H9 (cell line): Measurements from ENCODE around the gene PLD2. TPM values are rescaled to one million over a fixed set of nuclear protein-coding genes. Genes with fewer than 3 reads are reported as not detected.

Experiments
- DNase-seq: peaks from one replicate; pipeline ENCODE4 v3.0.0-alpha.2; 2017
- H2AFZ ChIP-seq: one replicate; pipeline ENCODE4 v1.6.1; 2013; ENCODE audit warnings: mild to moderate bottlenecking, low read length, control low read depth, moderate library complexity
- H2AK5ac ChIP-seq: 2 replicates; pipeline ENCODE4 v1.6.1; 2013; ENCODE audit warnings: low read length, control low read depth, mixed read lengths; ENCODE audit not compliant: insufficient read length
- H2BK120ac ChIP-seq: one replicate; pipeline ENCODE4 v1.6.1; 2013; ENCODE audit warnings: low read depth, mild to moderate bottlenecking, low read length, control low read depth, inconsistent platforms; ENCODE audit not compliant: poor library complexity, severe bottlenecking
- H2BK12ac ChIP-seq: 2 replicates; pipeline ENCODE4 v1.6.1; 2013; ENCODE audit warnings: low read length, control low read depth, mixed read lengths, low read depth; ENCODE audit not compliant: insufficient read length
- H2BK15ac ChIP-seq: 2 replicates; pipeline ENCODE4 v1.6.1; 2013; ENCODE audit warnings: low read depth, low read length, control low read depth
- H2BK20ac ChIP-seq: one replicate; pipeline ENCODE4 v1.6.1; 2013; ENCODE audit warnings: low read depth, mild to moderate bottlenecking, low read length, control low read depth, inconsistent platforms; ENCODE audit not compliant: poor library complexity, severe bottlenecking
- H2BK5ac ChIP-seq: 2 replicates; pipeline ENCODE4 v1.6.1; 2013; ENCODE audit warnings: low read length, control low read depth, mixed read lengths; ENCODE audit not compliant: insufficient read length
- H3K14ac ChIP-seq: 2 replicates; pipeline ENCODE4 v1.6.1; 2013; ENCODE audit warnings: low read length, control low read depth; ENCODE audit not compliant: insufficient read depth
- H3K18ac ChIP-seq: 2 replicates; pipeline ENCODE4 v1.6.1; 2013; ENCODE audit warnings: low read depth, mild to moderate bottlenecking, mixed read lengths, low read length, control low read depth; ENCODE audit not compliant: insufficient read length
- H3K23ac ChIP-seq: 2 replicates; pipeline ENCODE4 v1.6.1; 2013; ENCODE audit warnings: low read length, control low read depth, mixed read lengths, low read depth; ENCODE audit not compliant: insufficient read length
- H3K23me2 ChIP-seq: 2 replicates; pipeline ENCODE4 v1.6.1; 2013; ENCODE audit warnings: low read depth, mild to moderate bottlenecking, mixed read lengths, low read length, control low read depth; ENCODE audit not compliant: insufficient read length, poor library complexity, severe bottlenecking
- H3K27ac ChIP-seq: 2 replicates; pipeline ENCODE4 v1.5.1; 2013; ENCODE audit warnings: low read length, control low read depth, mixed read lengths, low read depth; ENCODE audit not compliant: insufficient read length
- H3K27me3 ChIP-seq: 2 replicates; pipeline ENCODE4 v1.6.1; 2013; ENCODE audit warnings: low read length, control low read depth, inconsistent platforms; ENCODE audit not compliant: insufficient read depth
- H3K4ac ChIP-seq: 2 replicates; pipeline ENCODE4 v1.6.1; 2013; ENCODE audit warnings: low read depth, mild to moderate bottlenecking, control low read depth, inconsistent platforms, low read length, moderate library complexity
- H3K4me1 ChIP-seq: 2 replicates; pipeline ENCODE4 v1.6.1; 2013; ENCODE audit warnings: low read length, control low read depth, inconsistent platforms; ENCODE audit not compliant: insufficient read depth
- H3K4me2 ChIP-seq: 2 replicates; pipeline ENCODE4 v1.6.1; 2013; ENCODE audit warnings: low read length, control low read depth, mixed read lengths; ENCODE audit not compliant: insufficient read length, insufficient read depth
- H3K56ac ChIP-seq: 2 replicates; pipeline ENCODE4 v1.6.1; 2013; ENCODE audit warnings: low read depth, mild to moderate bottlenecking, mixed read lengths, low read length, control low read depth; ENCODE audit not compliant: insufficient read length
- H3K79me1 ChIP-seq: 2 replicates; pipeline ENCODE4 v1.6.1; 2013; ENCODE audit warnings: low read depth, mild to moderate bottlenecking, moderate library complexity, low read length, control low read depth, inconsistent platforms; ENCODE audit not compliant: insufficient read depth, poor library complexity, severe bottlenecking
- H3K79me2 ChIP-seq: 2 replicates; pipeline ENCODE4 v1.6.1; 2013; ENCODE audit warnings: low read length, control low read depth, inconsistent platforms; ENCODE audit not compliant: insufficient read depth
- H3K9ac ChIP-seq: 2 replicates; pipeline ENCODE4 v1.6.1; 2013; ENCODE audit warnings: low read length, control low read depth, mixed read lengths; ENCODE audit not compliant: insufficient read length; ENCODE audit errors: extremely low read depth
- H3K9me3 ChIP-seq: one replicate; pipeline ENCODE4 v1.6.1; 2013; ENCODE audit warnings: low read depth, low read length, inconsistent platforms; ENCODE audit not compliant: control insufficient read depth
- H3T11ph ChIP-seq: one replicate; pipeline ENCODE4 v1.6.1; 2013; ENCODE audit warnings: mild to moderate bottlenecking, low read length, control low read depth, inconsistent platforms
- H4K20me1 ChIP-seq: one replicate; pipeline ENCODE4 v1.6.1; 2013; ENCODE audit not compliant: control insufficient read depth, insufficient read length, insufficient read depth
- H4K5ac ChIP-seq: 2 replicates; pipeline ENCODE4 v1.6.1; 2013; ENCODE audit warnings: low read depth, mild to moderate bottlenecking, mixed read lengths, low read length, control low read depth; ENCODE audit not compliant: insufficient read length
- H4K8ac ChIP-seq: replicated peaks from 2 replicates; pipeline ENCODE4 v1.6.1; 2013; ENCODE audit warnings: low read length, control low read depth, mixed read lengths, low read depth; ENCODE audit not compliant: insufficient read length
- H4K91ac ChIP-seq: 2 replicates; pipeline ENCODE4 v1.6.1; 2013; ENCODE audit warnings: low read depth, mild to moderate bottlenecking, moderate library complexity, mixed read lengths, low read length, control low read depth; ENCODE audit not compliant: insufficient read length
- H3K27ac Mint-ChIP-seq, 3 experiments: 2 replicates in 2 of 3; 3 replicates in 1 of 3; pipeline ENCODE4 v1.8.0; 2020 to 2021; ENCODE audit warnings: mixed read lengths in 3 of 3, mild to moderate bottlenecking in 1 of 3, moderate library complexity in 1 of 3
- H3K27me3 Mint-ChIP-seq: 2 replicates; pipeline ENCODE4 v1.8.0; 2021; ENCODE audit warnings: low read depth, mild to moderate bottlenecking, moderate library complexity, mixed read lengths
- H3K36me3 Mint-ChIP-seq, 3 experiments: 2 replicates in 2 of 3; 3 replicates in 1 of 3; pipeline ENCODE4 v1.8.0; 2020 to 2021; ENCODE audit warnings: low read depth in 3 of 3, mixed read lengths in 3 of 3; ENCODE audit not compliant: insufficient read depth in 1 of 3
- H3K4me1 Mint-ChIP-seq, 2 experiments: 2 replicates each; pipeline ENCODE4 v1.8.0; 2020; ENCODE audit warnings: mixed read lengths in 2 of 2
- H3K4me3 Mint-ChIP-seq, 2 experiments: 2 replicates in 1 of 2; 3 replicates in 1 of 2; pipeline ENCODE4 v1.8.0; 2020 to 2021; ENCODE audit warnings: mild to moderate bottlenecking in 2 of 2, mixed read lengths in 2 of 2, moderate library complexity in 1 of 2
- H3K9me3 Mint-ChIP-seq, 2 experiments: 2 replicates in 1 of 2; 3 replicates in 1 of 2; pipeline ENCODE4 v1.8.0; 2020; ENCODE audit warnings: mild to moderate bottlenecking in 2 of 2, mixed read lengths in 2 of 2, moderate library complexity in 1 of 2
- WGBS: extraction: QIAGEN DNeasy Blood & Tissue Kit; methylation state at CpG from one replicate; pipeline ENCODE4 v1.1.7; 2013; ENCODE audit warnings: missing lambda C conversion rate, low lambda C conversion rate, mixed read lengths; ENCODE audit not compliant: insufficient read length; ENCODE audit errors: extremely low coverage; 5-methylcytosine and 5-hydroxymethylcytosine counted together
- total RNA-seq: library from RNA; stranded (reverse); gene quantifications from 2 replicates; pipeline ENCODE4 v1.2.1, GENCODE V29; 2021
- TF ChIP-seq, protein P1 (sequence below): fragments of 200-600 bp; sonication (generic); conservative IDR thresholded peaks from 3 replicates; pipeline ENCODE4 v1.8.0; 2021; ENCODE audit warnings: antibody characterized with exemption, mild to moderate bottlenecking

The PLD2 gene
- total RNA-seq, 1 experiment from 2014 or later: 63.3 TPM

DNA sequence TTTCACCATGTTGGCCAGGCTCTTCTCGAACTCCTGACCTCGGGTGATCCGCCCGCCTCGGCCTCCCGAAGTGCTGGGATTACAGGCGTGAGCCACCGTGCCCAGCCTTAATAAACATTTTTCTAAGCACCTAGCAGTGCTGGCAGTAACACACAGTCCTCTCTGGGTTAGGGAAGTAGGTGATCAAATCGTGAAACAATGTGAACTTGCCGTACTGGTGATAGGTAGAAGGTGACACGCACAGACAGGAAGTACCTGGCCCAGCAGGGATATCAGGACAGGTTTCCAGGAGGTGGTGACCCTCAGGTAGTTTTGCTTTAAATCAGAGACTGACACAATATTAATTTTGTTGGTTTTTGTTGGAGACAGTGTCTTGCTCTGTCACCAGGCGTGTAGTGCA, 4.5 kb downstream of the PLD2 start:
- WGBS: no CpG with 5 or more reads among the region's 12 CpGs
- Histone ChIP-seq H4K20me1 (no peaks in the 10 kb centered on the region), H3T11ph (no peak overlapping the region), H3K4me1 (no peaks in the 10 kb centered on the region), H4K8ac (no peak overlapping the region), H2BK20ac (no peak overlapping the region), H3K4me2 (no peak overlapping the region), H2AFZ (no peak overlapping the region), H3K23ac (no peak overlapping the region), H4K5ac (no peak overlapping the region), H3K4ac (no peak overlapping the region), H3K18ac (no peak overlapping the region), H2AK5ac (no peak overlapping the region), H3K23me2 (peaks cover 5% of the 10 kb centered on the region), H4K91ac (no peak overlapping the region), H3K56ac (no peak overlapping the region), H2BK12ac (no peak overlapping the region), H2BK15ac (no peak overlapping the region), H3K79me2 (no peaks in the 10 kb centered on the region), H2BK5ac (no peak overlapping the region), H2BK120ac (no peak overlapping the region), H3K27ac (no peak overlapping the region), H3K27me3 (no peaks in the 10 kb centered on the region), H3K9ac (no peak overlapping the region), H3K9me3 (no peaks in the 10 kb centered on the region), H3K79me1 (no peaks in the 10 kb centered on the region), H3K14ac (no peak overlapping the region)
- Mint-ChIP-seq H3K4me1 (peaks cover 11% of the 10 kb centered on the region in 2 experiments), H3K27ac (no peak overlapping the region; a peak in 1 of 7 replicates), H3K4me3 (no peak overlapping the region), H3K9me3 (peaks cover 2% of the 10 kb centered on the region in 2 experiments; a peak in 4 of 5 replicates), H3K36me3 (peaks cover 20 to 57% (median 46%) of the 10 kb centered on the region in 3 experiments), H3K27me3 (no peaks in the 10 kb centered on the region; the same call in 1 of the 2 replicates)
- no peak for DNase-seq
- TF ChIP-seq, protein P1, sequence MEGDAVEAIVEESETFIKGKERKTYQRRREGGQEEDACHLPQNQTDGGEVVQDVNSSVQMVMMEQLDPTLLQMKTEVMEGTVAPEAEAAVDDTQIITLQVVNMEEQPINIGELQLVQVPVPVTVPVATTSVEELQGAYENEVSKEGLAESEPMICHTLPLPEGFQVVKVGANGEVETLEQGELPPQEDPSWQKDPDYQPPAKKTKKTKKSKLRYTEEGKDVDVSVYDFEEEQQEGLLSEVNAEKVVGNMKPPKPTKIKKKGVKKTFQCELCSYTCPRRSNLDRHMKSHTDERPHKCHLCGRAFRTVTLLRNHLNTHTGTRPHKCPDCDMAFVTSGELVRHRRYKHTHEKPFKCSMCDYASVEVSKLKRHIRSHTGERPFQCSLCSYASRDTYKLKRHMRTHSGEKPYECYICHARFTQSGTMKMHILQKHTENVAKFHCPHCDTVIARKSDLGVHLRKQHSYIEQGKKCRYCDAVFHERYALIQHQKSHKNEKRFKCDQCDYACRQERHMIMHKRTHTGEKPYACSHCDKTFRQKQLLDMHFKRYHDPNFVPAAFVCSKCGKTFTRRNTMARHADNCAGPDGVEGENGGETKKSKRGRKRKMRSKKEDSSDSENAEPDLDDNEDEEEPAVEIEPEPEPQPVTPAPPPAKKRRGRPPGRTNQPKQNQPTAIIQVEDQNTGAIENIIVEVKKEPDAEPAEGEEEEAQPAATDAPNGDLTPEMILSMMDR: no peak
